Keratinocyte (primary cell): ENCODE measurements around the gene PAX7. TPM values are rescaled to one million over a fixed set of nuclear protein-coding genes. Genes with fewer than 3 reads are reported as not detected.

ENCODE experiments used
- DNase-seq: peaks from one replicate; pipeline ENCODE4 v3.0.0-alpha.2; 2011; ENCODE audit warnings: low read depth, missing footprints, low spot score
- FAIRE-seq: peaks from 2 replicates; lab custom pipeline; 2011; peaks lifted over from hg19 to GRCh38; lab: Jason Lieb, UNC
- H2AFZ ChIP-seq: 2 replicates; pipeline ENCODE4 v1.6.0; 2012; ENCODE audit warnings: low read length, control low read depth, inconsistent platforms; ENCODE audit not compliant: control insufficient read depth
- H3K27ac ChIP-seq: 2 replicates; pipeline ENCODE4 v1.5.1; 2011; ENCODE audit warnings: low read length; ENCODE audit not compliant: control insufficient read depth, insufficient read depth
- H3K27me3 ChIP-seq: 3 replicates; pipeline ENCODE4 v1.6.0; 2011; ENCODE audit warnings: low read length; ENCODE audit not compliant: control insufficient read depth, insufficient read depth; ENCODE audit errors: extremely low read depth
- H3K36me3 ChIP-seq, 2 experiments: 2 replicates in 1 of 2; 3 replicates in 1 of 2; pipeline ENCODE4 v1.5.1; 2011; ENCODE audit warnings: low read length in 2 of 2, mild to moderate bottlenecking in 1 of 2; ENCODE audit not compliant: control insufficient read depth in 2 of 2, insufficient read depth in 2 of 2; ENCODE audit errors: extremely low read depth in 1 of 2
- H3K4me1 ChIP-seq: 3 replicates; pipeline ENCODE4 v1.5.1; 2011; ENCODE audit warnings: low read length; ENCODE audit not compliant: control insufficient read depth, insufficient read depth; ENCODE audit errors: extremely low read depth
- H3K4me2 ChIP-seq: 3 replicates; pipeline ENCODE4 v1.6.0; 2011; ENCODE audit warnings: low read depth, low read length; ENCODE audit not compliant: control insufficient read depth, insufficient read depth; ENCODE audit errors: extremely low read depth
- H3K4me3 ChIP-seq, 3 experiments: fragments of 200-600 bp in 1 of 3; sonication (generic) in 1 of 3; 2 replicates in 2 of 3; 3 replicates in 1 of 3; pipeline ENCODE4 v1.5.1; 2011 to 2016; ENCODE audit warnings: low read length in 3 of 3, mild to moderate bottlenecking in 3 of 3, control low read depth in 2 of 3, inconsistent platforms in 1 of 3, low read depth in 1 of 3, mixed read lengths in 1 of 3, mixed run types in 1 of 3, moderate library complexity in 1 of 3; ENCODE audit not compliant: control insufficient read depth in 2 of 3, insufficient read depth in 2 of 3; ENCODE audit errors: extremely low read depth in 1 of 3
- H3K79me2 ChIP-seq: 2 replicates; pipeline ENCODE4 v1.6.0; 2012; ENCODE audit warnings: low read length; ENCODE audit not compliant: control insufficient read depth, insufficient read depth
- H3K9ac ChIP-seq: 3 replicates; pipeline ENCODE4 v1.6.0; 2011; ENCODE audit warnings: low read length; ENCODE audit not compliant: control insufficient read depth, insufficient read depth; ENCODE audit errors: extremely low read depth
- H3K9me1 ChIP-seq: 3 replicates; pipeline ENCODE4 v1.6.0; 2011; ENCODE audit warnings: low read length; ENCODE audit not compliant: control insufficient read depth, insufficient read depth; ENCODE audit errors: extremely low read depth
- H3K9me3 ChIP-seq: 2 replicates; pipeline ENCODE4 v1.5.1; 2012; ENCODE audit warnings: low read depth, low read length; ENCODE audit not compliant: control insufficient read depth
- H4K20me1 ChIP-seq: 3 replicates; pipeline ENCODE4 v1.6.0; 2011; ENCODE audit warnings: low read length; ENCODE audit not compliant: control insufficient read depth, insufficient read depth; ENCODE audit errors: extremely low read depth
- CTCF ChIP-seq, 3 experiments: IDR thresholded peaks in 1 of 3; conservative IDR thresholded peaks in 1 of 3; optimal IDR thresholded peaks in 1 of 3; 2 replicates in 2 of 3; 3 replicates in 1 of 3; pipeline versions ENCODE3 to v1.5.1; 2011; ENCODE audit warnings: low read length in 3 of 3, mild to moderate bottlenecking in 3 of 3, moderate library complexity in 2 of 3, control low read depth in 1 of 3, inconsistent platforms in 1 of 3; ENCODE audit not compliant: insufficient read depth in 2 of 3; ENCODE audit errors: extremely low read depth in 1 of 3
- EZH2 ChIP-seq: IDR thresholded peaks from one replicate; pipeline ENCODE4 v1.6.1; 2012; ENCODE audit warnings: inconsistent platforms, mild to moderate bottlenecking, low read length, moderate library complexity
- dilution Hi-C: fragments of 300-500 bp; cut with MboI; formaldehyde crosslinking; loops from one replicate; pipeline ENCODE4 v1.7.0; 2020; ENCODE audit warnings: low sequenced_read_pairs; ENCODE audit not compliant: extremely low pct_ligation_motif_present
- polyA plus RNA-seq, 5 experiments: library from polyadenylated mRNA; depleted of rRNA in 3 of 5; stranded (reverse) in 3 of 5; stranded (forward) in 1 of 5; unstranded in 1 of 5; fragments of >200 nt; gene quantifications; 1 replicate in 1 of 5; 2 replicates in 3 of 5; 3 replicates in 1 of 5; pipeline versions ENCODE4 v1.2.1 to v1.2.3, GENCODE V29; 2011 to 2012; ENCODE audit warnings: missing spikeins in 2 of 5, low read depth in 1 of 5, low replicate concordance in 1 of 5

Gene PAX7
- polyA plus RNA-seq, 1 donor (not counting 4 experiments of a cell fraction or from before 2014, with no cell fraction given): not detected

GRCh38 chr1:18736958-18737357, 106.3 kb downstream of the PAX7 start:
- TF ChIP-seq EZH2 (no peak), CTCF (optimal IDR thresholded peaks at IDR 0.05 in 1 of 3, IDR thresholded peaks at IDR 0.05 in 1 of 3, conservative IDR thresholded peaks at IDR 0.05 in 1 of 3; ENCODE audit: extremely low read depth in 1 of 3, insufficient read depth in 2 of 3, low read length in 3 of 3) (no peak)
- dilution Hi-C loops: no loop called here
- Histone ChIP-seq H4K20me1 (no peaks in the 10 kb centered on the region), H3K36me3 (no peaks in the 10 kb centered on the region), H3K9me1 (no peaks in the 10 kb centered on the region), H3K27me3 (peaks cover 3% of the 10 kb centered on the region), H3K79me2 (no peaks in the 10 kb centered on the region), H2AFZ (no peak overlapping the region), H3K4me2 (no peak overlapping the region), H3K27ac (no peak overlapping the region), H3K9me3 (no peaks in the 10 kb centered on the region), H3K4me1 (no peaks in the 10 kb centered on the region), H3K4me3 (no peak overlapping the region), H3K9ac (no peak overlapping the region)
- no peak for DNase-seq
- FAIRE-seq: no peak

GRCh38 chr1:18738126-18738525, 107.5 kb downstream of the PAX7 start:
- no peak overlapping the region for H3K4me3 ChIP-seq
- no peaks in the 10 kb centered on the region for H4K20me1 ChIP-seq
- DNase-seq (no peak), FAIRE-seq (no peak)
- H3K27ac ChIP-seq: no peak overlapping the region
- no peaks in the 10 kb centered on the region for H3K9me1 ChIP-seq
- H3K4me1 ChIP-seq: no peaks in the 10 kb centered on the region
- H3K79me2 ChIP-seq: no peaks in the 10 kb centered on the region
- H3K9ac ChIP-seq: no peak overlapping the region
- no peaks in the 10 kb centered on the region for H3K36me3 ChIP-seq
- H3K27me3 ChIP-seq: peaks cover 3% of the 10 kb centered on the region
- TF ChIP-seq EZH2 (no peak), CTCF (optimal IDR thresholded peaks at IDR 0.05 in 1 of 3, IDR thresholded peaks at IDR 0.05 in 1 of 3, conservative IDR thresholded peaks at IDR 0.05 in 1 of 3; ENCODE audit: extremely low read depth in 1 of 3, insufficient read depth in 2 of 3, low read length in 3 of 3) (no peak)
- no peak overlapping the region for H2AFZ ChIP-seq
- H3K4me2 ChIP-seq: no peak overlapping the region
- H3K9me3 ChIP-seq: no peaks in the 10 kb centered on the region
- dilution Hi-C loops: no loop called here
